Sigmoid colon (tissue), 7 donors: ENCODE results near the gene EIF2S1. TPM values are rescaled to one million over a fixed set of nuclear protein-coding genes. Genes with fewer than 3 reads are reported as not detected.

ENCODE experiments used
- DNase-seq: peaks from one replicate; pipeline ENCODE4 v3.0.0-alpha.2; 2019
- H3K27ac ChIP-seq, 4 donors: fragments of 200-600 bp; sonication (generic); one replicate each; pipeline ENCODE4 v1.5.1; 2016 to 2019; ENCODE audit warnings: mild to moderate bottlenecking in 1 of 4
- H3K27me3 ChIP-seq, 3 donors: fragments of 200-600 bp; sonication (generic); one replicate each; pipeline ENCODE4 v1.5.1; 2019; ENCODE audit warnings: mild to moderate bottlenecking in 1 of 3
- H3K36me3 ChIP-seq, 4 donors: fragments of 200-600 bp; sonication (generic); one replicate each; pipeline ENCODE4 v1.5.1; 2016 to 2019
- H3K4me1 ChIP-seq, 4 donors: fragments of 200-600 bp; sonication (generic); one replicate each; pipeline ENCODE4 v1.5.1; 2017 to 2019
- H3K4me3 ChIP-seq, 4 donors: fragments of 200-600 bp; sonication (generic); one replicate each; pipeline ENCODE4 v1.5.1; 2017 to 2019; ENCODE audit warnings: mild to moderate bottlenecking in 2 of 4, moderate library complexity in 1 of 4
- H3K9me3 ChIP-seq, 4 donors: fragments of 200-600 bp in 3 of 4; sonication (generic) in 3 of 4; one replicate each; pipeline versions ENCODE4 v1.5.1 to v1.6.1; 2013 to 2019
- EP300 ChIP-seq, 4 donors: sonication (generic); formaldehyde crosslinking; IDR thresholded peaks; one replicate each; pipeline ENCODE4 v1.6.1; 2017; ENCODE audit warnings: antibody characterized with exemption in 4 of 4
- POLR2A ChIP-seq, 2 donors: fragments of 450-650 bp; IDR thresholded peaks; one replicate each; pipeline ENCODE4 v1.6.1; 2016; ENCODE audit warnings: antibody characterized with exemption in 2 of 2, mild to moderate bottlenecking in 2 of 2, moderate library complexity in 2 of 2
- POLR2AphosphoS5 ChIP-seq, 4 donors: sonication (generic); formaldehyde crosslinking; IDR thresholded peaks; one replicate each; pipeline ENCODE4 v1.6.1; 2017; ENCODE audit warnings: antibody characterized with exemption in 4 of 4
- WGBS, 2 donors: extraction: QIAGEN DNeasy Blood & Tissue Kit; methylation state at CpG; one replicate each; pipeline ENCODE4 v1.1.7; 2013; 5-methylcytosine and 5-hydroxymethylcytosine counted together
- intact Hi-C: fragments of 100-400 bp; cut with DNase I; formaldehyde crosslinking; loops from one replicate; pipeline ENCODE4 v1.15.1; 2023
- polyA plus RNA-seq, 3 donors: library from polyadenylated mRNA; stranded (reverse); fragments of 200-250 nt; gene quantifications; one replicate each; pipeline ENCODE4 v1.2.3, GENCODE V29; 2013
- total RNA-seq, 4 donors: library from RNA; depleted of rRNA; stranded (reverse); fragments of >200 nt; gene quantifications; one replicate each; pipeline ENCODE4 v1.1.0, GENCODE V29; 2016
- TF ChIP-seq, protein P1 (sequence below), 4 experiments: fragments of 450-650 bp in 3 of 4; fragments of 200-600 bp in 1 of 4; IDR thresholded peaks; one replicate each; pipeline ENCODE4 v1.5.1; 2016 to 2019; ENCODE audit warnings: antibody characterized with exemption in 4 of 4, mild to moderate bottlenecking in 3 of 4, moderate library complexity in 2 of 4
- donor health status: healthy with polysubstance abuse.
- donor health status: Bipolar disorder and iron deficiency.
- donor health status: healthy.

EIF2S1 gene
- total and polyA plus RNA-seq, 7 donors: 31.3 to 131 (median 104) TPM

GRCh38 chr14:67389811-67390534 is 29.8 kb downstream of the EIF2S1 start:
- 92 to 93% methylated on average over 1 of the region's 1 CpG for WGBS, 2 donors
- Histone ChIP-seq H3K27ac (no peak overlapping the region), H3K27me3 (no peaks in the 10 kb centered on the region), H3K9me3 (no peaks in the 10 kb centered on the region), H3K4me3 (no peak overlapping the region), H3K36me3 (no peaks in the 10 kb centered on the region), H3K4me1 (peaks cover 0 to 23% (median 18%) of the 10 kb centered on the region in 4 donors)
- TF ChIP-seq POLR2AphosphoS5 (IDR thresholded peaks at IDR 0.05) (no peak), EP300 (IDR thresholded peaks at IDR 0.05) (no peak), POLR2A (IDR thresholded peaks at IDR 0.05) (no peak)
- TF ChIP-seq, protein P1, sequence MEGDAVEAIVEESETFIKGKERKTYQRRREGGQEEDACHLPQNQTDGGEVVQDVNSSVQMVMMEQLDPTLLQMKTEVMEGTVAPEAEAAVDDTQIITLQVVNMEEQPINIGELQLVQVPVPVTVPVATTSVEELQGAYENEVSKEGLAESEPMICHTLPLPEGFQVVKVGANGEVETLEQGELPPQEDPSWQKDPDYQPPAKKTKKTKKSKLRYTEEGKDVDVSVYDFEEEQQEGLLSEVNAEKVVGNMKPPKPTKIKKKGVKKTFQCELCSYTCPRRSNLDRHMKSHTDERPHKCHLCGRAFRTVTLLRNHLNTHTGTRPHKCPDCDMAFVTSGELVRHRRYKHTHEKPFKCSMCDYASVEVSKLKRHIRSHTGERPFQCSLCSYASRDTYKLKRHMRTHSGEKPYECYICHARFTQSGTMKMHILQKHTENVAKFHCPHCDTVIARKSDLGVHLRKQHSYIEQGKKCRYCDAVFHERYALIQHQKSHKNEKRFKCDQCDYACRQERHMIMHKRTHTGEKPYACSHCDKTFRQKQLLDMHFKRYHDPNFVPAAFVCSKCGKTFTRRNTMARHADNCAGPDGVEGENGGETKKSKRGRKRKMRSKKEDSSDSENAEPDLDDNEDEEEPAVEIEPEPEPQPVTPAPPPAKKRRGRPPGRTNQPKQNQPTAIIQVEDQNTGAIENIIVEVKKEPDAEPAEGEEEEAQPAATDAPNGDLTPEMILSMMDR (IDR thresholded peaks at IDR 0.05): no peak
- intact Hi-C loops: no loop called here
- DNase-seq: no peak

DNA sequence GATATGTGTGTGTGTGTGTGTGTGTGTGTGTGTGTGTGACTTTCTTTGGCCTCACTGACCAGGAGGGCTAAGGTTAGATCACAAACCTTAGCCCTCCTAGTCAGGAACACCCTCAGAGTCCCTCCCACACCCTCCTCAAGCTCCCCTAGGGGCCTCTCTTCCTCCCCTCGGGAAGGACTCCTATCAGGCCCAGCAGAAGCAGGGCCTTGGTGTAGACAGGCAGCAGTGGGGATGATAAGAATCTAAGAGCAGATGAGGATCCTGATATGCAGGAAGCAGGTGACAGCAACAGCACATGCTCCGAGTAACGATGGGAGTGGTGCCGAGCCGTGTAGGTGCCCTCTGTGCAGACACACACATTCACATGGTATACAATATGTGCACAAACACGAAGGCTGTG is 31.1 kb downstream of the EIF2S1 start:
- TF ChIP-seq POLR2AphosphoS5 (IDR thresholded peaks at IDR 0.05) (no peak), POLR2A (IDR thresholded peaks at IDR 0.05) (no peak), EP300 (IDR thresholded peaks at IDR 0.05) (no peak)
- TF ChIP-seq, protein P1 (IDR thresholded peaks at IDR 0.05): no peak
- H3K4me3 ChIP-seq: no peak overlapping the region
- 43 to 59% methylated on average over 6 of the region's 6 CpGs for WGBS, 2 donors

GRCh38 chr14:67392123-67392522 is 32.0 kb downstream of the EIF2S1 start:
- DNase-seq: no peak
- intact Hi-C loops: no loop called here
- H3K27ac ChIP-seq: no peak overlapping the region

More for the DNA sequence above, 31.1 kb downstream of the EIF2S1 start:
- no peaks in the 10 kb centered on the region for H3K9me3 ChIP-seq
- peaks cover 0 to 12% (median 7%) of the 10 kb centered on the region in 4 donors for H3K4me1 ChIP-seq
- intact Hi-C loops: no loop called here
- DNase-seq: no peak
- no peak overlapping the region for H3K27ac ChIP-seq
- H3K27me3 ChIP-seq: no peaks in the 10 kb centered on the region
- H3K36me3 ChIP-seq: no peaks in the 10 kb centered on the region

GRCh38 chr14:67392800-67393199 is 32.7 kb downstream of the EIF2S1 start:
- H3K27ac ChIP-seq: no peak overlapping the region

More at GRCh38 chr14:67392123-67392522, 32.0 kb downstream of the EIF2S1 start:
- Histone ChIP-seq H3K9me3 (no peaks in the 10 kb centered on the region), H3K4me3 (no peak overlapping the region), H3K36me3 (no peaks in the 10 kb centered on the region), H3K4me1 (peaks cover 0 to 4% (median under 1%) of the 10 kb centered on the region in 4 donors), H3K27me3 (no peaks in the 10 kb centered on the region)
- 76 to 93% methylated on average over 3 of the region's 3 CpGs for WGBS, 2 donors
- TF ChIP-seq, protein P1 (IDR thresholded peaks at IDR 0.05): no peak
- TF ChIP-seq EP300 (IDR thresholded peaks at IDR 0.05) (no peak), POLR2AphosphoS5 (IDR thresholded peaks at IDR 0.05) (no peak), POLR2A (IDR thresholded peaks at IDR 0.05) (no peak)

More at GRCh38 chr14:67392800-67393199, 32.7 kb downstream of the EIF2S1 start:
- Histone ChIP-seq H3K36me3 (no peaks in the 10 kb centered on the region), H3K27me3 (no peaks in the 10 kb centered on the region), H3K4me1 (no peaks in the 10 kb centered on the region), H3K9me3 (no peaks in the 10 kb centered on the region), H3K4me3 (no peak overlapping the region)
- TF ChIP-seq, protein P1 (IDR thresholded peaks at IDR 0.05): no peak
- no peak for TF ChIP-seq EP300 (IDR thresholded peaks at IDR 0.05)
- no peak for TF ChIP-seq POLR2AphosphoS5 (IDR thresholded peaks at IDR 0.05)
- no peak for TF ChIP-seq POLR2A (IDR thresholded peaks at IDR 0.05)
- DNase-seq: no peak
- 83 to 88% methylated on average over 9 of the region's 9 CpGs for WGBS, 2 donors
- intact Hi-C loops: no loop called here
